NCI-H526 treated with DMSO at 0.1 percent for 48 hours (cell line): ENCODE results near the gene ASB2.

Experiments
- DNase-seq: peaks from one replicate; lab custom pipeline; 2025; lab: John Stamatoyannopoulos, UW

Gene ASB2

GRCh38 chr14:93963692-93964091 is 12.7 kb downstream of the ASB2 start:
- DNase-seq, result no peak

- no peak for DNase-seq
These were observed 13.4 kb downstream of the ASB2 start for GRCh38 chr14:93962701-93963601.

- DNase-seq, result no peak
These were observed 14.8 kb downstream of the ASB2 start for GRCh38 chr14:93961620-93962019.

- no peak for DNase-seq
These were observed 15.5 kb downstream of the ASB2 start for GRCh38 chr14:93960774-93961438.

- no peak for DNase-seq
These were observed 16.3 kb downstream of the ASB2 start for GRCh38 chr14:93960108-93960475.

- DNase-seq, result no peak
These were observed 16.9 kb downstream of the ASB2 start for GRCh38 chr14:93959239-93960107.

- DNase-seq, result no peak
These were observed 17.7 kb downstream of the ASB2 start for GRCh38 chr14:93958567-93959238.

- DNase-seq, result no peak
These were observed 18.4 kb downstream of the ASB2 start for GRCh38 chr14:93957751-93958566.

GRCh38 chr14:93957333-93957710 is 19.0 kb downstream of the ASB2 start:
- DNase-seq, result no peak

GRCh38 chr14:93956514-93957332 is 19.6 kb downstream of the ASB2 start:
- DNase-seq, result no peak

- no peak for DNase-seq
These were observed 20.4 kb downstream of the ASB2 start for GRCh38 chr14:93955850-93956481.

- DNase-seq, result no peak
These were observed 21.2 kb downstream of the ASB2 start for GRCh38 chr14:93954900-93955849.

- no peak for DNase-seq
These were observed 21.9 kb downstream of the ASB2 start for GRCh38 chr14:93954516-93954830.

- no peak for DNase-seq
These were observed 22.4 kb downstream of the ASB2 start for GRCh38 chr14:93953739-93954515.

GRCh38 chr14:93953263-93953662 is 23.1 kb downstream of the ASB2 start:
- no peak for DNase-seq

GRCh38 chr14:93952829-93953228 is 23.5 kb downstream of the ASB2 start:
- DNase-seq, result no peak

GRCh38 chr14:93951635-93952540 is 24.5 kb downstream of the ASB2 start:
- DNase-seq, result no peak
